ENCODE results near the gene ATP8A2.

GRCh38 chr13:25397763-25398162 is 26.0 kb downstream of the ATP8A2 start:
- TF ChIP-seq CTCF (IDR thresholded peaks at IDR 0.05) (no peak), POLR2A (IDR thresholded peaks at IDR 0.05) (no peak)

All from testis (tissue), 2 donors.